Astrocyte (in vitro differentiated cells and primary cell): ENCODE measurements around the gene MRAP.

Source experiments
- CTCF ChIP-seq: IDR thresholded peaks from 2 replicates; pipeline ENCODE4 v1.5.1; 2011; ENCODE audit warnings: low read depth, mild to moderate bottlenecking, inconsistent platforms, low read length, moderate library complexity; ENCODE audit not compliant: insufficient read depth
- EZH2 ChIP-seq: IDR thresholded peaks from 2 replicates; pipeline ENCODE4 v1.6.1; 2012; ENCODE audit warnings: mild to moderate bottlenecking, low read length, inconsistent platforms; ENCODE audit not compliant: insufficient read depth

DNA sequence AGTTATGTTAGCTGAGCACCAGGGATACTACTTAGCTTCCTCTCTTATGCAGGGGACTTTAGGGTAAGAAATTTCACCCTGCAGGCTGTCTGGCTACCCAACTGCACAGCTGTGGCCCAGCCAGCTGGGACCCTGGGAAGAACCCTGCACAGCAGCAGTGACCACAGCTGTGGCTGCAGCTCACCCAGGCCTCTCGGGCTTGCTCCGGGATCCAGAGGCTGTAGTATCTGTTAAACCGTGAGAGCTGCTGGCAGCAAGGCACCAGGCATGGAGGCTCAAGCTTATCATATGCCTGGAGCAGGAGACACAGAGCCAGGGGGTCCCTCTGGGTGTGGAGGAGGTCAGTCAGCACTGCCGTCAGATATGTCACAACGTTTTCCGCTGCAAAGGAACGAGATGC lies 53.9 kb downstream of the MRAP start:
- TF ChIP-seq CTCF (no peak), EZH2 (no peak)
